ENCODE data around the gene BCAN.
"Not testable (repeated sequence)": the region's sequence is repeated elsewhere in the genome, so short reads cannot be mapped to it uniquely, and the experiment has no call there.

Gene BCAN

DNA sequence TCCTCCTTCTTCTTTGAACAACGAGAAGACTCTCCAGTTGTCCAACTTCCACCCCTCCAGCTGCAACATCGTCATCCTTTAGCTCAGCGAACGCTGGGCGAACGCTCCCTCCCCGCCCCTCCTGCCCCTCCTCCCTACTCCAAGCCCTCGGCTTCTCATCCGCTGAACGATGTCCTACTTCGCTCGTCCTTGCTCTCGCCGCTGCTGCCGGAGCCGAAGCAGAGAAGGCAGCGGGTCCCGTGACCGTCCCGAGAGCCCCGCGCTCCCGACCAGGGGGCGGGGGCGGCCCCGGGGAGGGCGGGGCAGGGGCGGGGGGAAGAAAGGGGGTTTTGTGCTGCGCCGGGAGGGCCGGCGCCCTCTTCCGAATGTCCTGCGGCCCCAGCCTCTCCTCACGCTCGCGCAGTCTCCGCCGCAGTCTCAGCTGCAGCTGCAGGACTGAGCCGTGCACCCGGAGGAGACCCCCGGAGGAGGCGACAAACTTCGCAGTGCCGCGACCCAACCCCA, at the start of gene BCAN:
TSS of gene BCAN (plus strand) at position 357 of the 504 bp plus-strand sequence. CDS start 3,938 bp downstream, outside the sequence.
- no peak for DNase-seq

- no peak for DNase-seq
Observed at GRCh38 chr1:156592158-156592909, 49.6 kb upstream of the BCAN start.

DNA sequence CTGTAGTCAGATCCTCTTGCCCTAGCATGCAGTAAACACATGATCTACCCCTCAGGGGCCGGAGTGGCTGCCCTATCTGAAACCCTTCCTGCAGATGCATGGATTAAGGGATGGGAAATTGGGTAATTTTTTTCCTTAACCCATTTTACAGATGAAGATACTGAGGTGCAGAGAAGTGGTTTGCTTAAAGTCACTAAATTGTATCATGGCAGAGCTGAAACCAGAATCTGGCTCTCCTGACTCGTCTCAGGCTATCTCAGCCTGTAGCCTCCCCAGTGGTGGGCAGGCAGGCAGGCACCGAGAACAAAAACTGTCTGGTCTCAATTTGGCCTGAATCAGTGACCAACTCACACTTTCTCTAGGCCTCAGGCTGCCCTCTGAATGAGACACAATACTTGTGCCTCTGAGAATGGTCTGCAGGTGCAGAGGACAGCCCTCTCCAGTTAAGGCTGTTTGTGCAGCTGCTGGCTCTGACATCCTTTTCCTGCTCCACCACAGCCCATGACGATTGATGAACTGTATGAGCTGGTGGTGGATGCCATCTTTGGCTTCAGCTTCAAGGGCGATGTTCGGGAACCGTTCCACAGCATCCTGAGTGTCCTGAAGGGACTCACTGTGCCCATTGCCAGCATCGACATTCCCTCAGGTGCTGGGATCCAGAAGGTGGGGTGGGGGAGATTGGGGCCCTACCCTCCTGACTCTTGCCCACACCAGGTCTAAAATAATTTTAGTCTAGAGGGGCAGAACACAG, 48.8 kb upstream of the BCAN start:
- peak; percentile 99 for DNase-seq

DNA sequence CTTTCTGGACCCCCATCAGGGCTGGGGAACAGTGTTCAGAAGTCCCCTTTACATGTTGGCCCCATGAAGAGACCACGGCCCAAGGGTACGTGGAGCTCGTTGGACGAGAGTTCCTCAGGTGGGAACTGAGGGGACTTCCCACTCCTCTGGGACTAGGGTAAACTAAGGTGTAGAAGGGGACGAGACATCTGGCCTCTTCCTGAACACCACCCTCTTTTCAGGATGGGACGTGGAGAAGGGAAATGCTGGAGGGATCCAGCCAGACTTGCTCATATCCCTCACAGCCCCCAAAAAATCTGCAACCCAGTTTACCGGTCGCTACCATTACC, 48.3 kb upstream of the BCAN start:
- DNase-seq: no peak

- DNase-seq: no peak
Observed at GRCh38 chr1:156594190-156594589, 47.7 kb upstream of the BCAN start.

DNA sequence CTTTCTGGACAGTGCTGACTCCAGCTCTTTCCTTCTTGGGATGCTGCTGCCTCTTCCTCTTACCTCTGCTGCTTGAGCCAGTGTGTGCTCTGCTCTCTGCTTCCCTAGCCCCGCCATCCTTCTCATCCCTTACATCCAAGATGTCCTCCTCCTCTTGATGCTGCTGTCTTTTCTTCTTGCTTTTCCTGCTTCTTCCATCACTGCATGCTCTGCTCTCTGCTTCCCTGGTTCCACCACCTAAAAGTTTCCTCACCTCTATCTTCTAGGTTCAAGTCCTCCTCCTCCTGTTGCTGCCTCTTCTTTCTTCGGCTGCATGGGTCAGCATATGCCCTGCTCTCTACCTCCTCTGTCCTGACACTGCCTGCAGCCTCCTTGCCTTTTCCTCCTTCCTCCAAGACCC, 46.9 kb upstream of the BCAN start:
- DNase-seq: no peak

- DNase-seq: no peak
Observed at GRCh38 chr1:156596426-156596825, 45.5 kb upstream of the BCAN start.

- DNase-seq: no peak
Observed at GRCh38 chr1:156598125-156598524, 43.8 kb upstream of the BCAN start.

DNA sequence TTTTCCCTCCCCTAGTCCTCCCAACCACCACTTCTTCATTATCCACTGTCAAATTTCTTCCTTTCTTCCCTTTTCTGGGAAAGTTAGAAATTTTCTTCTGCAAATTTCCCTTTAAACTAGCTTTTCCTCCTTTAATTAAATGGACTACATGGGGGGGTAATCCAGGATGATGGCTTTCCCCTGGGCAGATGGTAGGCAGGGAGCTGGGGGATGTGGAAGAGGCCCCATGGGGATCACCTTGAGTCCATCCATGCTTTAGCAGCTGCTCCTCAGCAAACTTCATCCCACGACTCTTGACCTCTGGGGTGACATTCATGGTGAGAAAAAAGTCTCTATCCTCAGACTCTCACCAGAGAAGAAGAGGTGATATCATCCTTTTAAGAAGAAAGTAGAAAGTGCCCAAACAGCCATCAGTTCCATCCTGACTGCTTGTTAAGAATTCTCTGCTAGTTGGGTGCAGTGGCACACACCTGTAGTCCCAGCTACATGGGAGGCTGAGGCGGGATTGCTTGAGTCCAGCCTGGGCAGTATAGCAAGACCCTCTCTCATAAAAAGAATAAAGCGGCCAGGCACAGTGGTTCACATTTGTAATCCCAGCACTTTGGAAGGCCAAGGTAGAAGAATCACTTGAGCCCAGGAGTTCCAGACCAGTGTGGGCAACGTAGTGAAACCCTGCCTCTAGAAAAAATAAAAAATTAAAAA, 43.0 kb upstream of the BCAN start:
- no peak for DNase-seq

DNA sequence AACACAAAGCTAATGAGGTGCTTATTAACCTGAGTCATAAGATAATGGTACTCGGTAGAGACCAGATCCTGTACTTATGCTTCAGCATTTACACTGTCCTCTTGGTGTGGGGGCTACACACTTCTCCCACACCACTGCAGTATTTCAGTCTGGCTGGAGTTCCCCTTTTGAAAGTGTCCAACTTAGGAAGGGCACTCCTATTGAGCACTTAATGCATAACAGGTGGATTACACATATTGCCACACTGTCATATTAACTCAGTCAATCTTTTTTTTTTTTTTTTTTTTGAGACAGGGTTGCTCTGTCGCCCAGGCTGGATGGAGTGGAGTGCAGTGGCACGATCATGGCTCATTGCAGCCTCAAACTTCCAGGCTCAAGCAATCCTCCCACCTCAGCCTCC, 42.1 kb upstream of the BCAN start:
- no peak for DNase-seq

- DNase-seq: no peak
Observed at GRCh38 chr1:156600733-156601121, 41.2 kb upstream of the BCAN start.

DNA sequence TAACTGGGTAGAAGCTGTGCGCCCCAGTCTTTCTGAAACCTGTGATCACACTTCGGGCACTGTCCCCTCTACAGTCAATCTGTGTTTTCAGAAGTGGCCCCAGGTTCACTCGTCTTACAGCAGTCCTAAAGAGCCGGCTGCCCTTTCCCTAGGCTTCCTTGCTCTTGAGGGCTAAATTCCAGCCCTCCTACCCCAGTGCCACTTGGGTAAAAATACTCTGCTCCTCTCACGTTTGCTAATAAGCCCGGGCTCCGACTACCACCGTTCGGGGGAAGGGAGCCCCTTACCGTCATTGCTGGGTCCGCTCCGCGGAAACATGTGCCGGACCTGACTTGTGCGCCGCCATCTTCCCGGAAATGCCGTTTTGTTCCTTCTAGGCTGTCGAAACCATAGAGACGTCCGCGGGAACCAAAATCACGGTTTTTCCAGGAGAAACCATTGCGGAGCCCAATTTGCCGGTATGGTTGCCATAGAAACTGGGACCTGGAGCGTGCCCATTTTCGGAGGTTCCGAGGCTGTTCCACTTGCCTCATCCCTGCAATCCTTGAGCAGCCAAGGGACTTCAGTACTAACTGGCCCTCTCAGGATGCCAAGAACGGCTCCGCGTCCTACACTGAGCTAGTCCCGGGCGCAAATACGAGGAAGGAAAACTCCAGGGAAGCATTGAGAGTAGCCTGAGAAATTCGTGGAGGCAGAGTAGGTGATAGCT, 40.6 kb upstream of the BCAN start, which contains the start of gene GPATCH4:
TSS of gene GPATCH4 (minus strand) at position 358 of the 709 bp plus-strand sequence.
- peak; percentile 90 to 93 for DNase-seq

DNA sequence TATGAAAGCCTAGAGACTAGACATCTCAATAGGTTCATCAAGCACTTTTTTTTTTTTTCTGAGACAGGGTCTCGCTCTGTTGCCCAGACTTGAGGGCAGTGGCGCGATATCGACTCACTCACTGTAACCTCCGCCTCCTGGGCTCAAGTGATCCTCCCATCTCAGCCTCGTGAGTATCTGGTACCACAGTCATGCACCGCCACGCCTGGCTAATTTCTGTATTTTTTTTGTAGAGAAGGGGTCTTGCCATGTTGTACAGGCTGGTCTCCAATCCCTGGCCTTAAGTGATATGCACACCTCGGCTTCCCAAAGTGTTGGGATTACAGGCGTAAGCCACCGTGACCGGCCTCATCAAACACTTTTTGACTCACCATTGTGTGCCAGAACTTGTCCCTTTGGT, 40.0 kb upstream of the BCAN start:
- peak; percentile 64 to 66 for DNase-seq

- DNase-seq: peak in 1 of 2 experiments; percentile 39
Observed at GRCh38 chr1:156602557-156602993, 39.3 kb upstream of the BCAN start.

GRCh38 chr1:156607344-156607743, 34.6 kb upstream of the BCAN start:
- not testable (repeated sequence) for DNase-seq

DNA sequence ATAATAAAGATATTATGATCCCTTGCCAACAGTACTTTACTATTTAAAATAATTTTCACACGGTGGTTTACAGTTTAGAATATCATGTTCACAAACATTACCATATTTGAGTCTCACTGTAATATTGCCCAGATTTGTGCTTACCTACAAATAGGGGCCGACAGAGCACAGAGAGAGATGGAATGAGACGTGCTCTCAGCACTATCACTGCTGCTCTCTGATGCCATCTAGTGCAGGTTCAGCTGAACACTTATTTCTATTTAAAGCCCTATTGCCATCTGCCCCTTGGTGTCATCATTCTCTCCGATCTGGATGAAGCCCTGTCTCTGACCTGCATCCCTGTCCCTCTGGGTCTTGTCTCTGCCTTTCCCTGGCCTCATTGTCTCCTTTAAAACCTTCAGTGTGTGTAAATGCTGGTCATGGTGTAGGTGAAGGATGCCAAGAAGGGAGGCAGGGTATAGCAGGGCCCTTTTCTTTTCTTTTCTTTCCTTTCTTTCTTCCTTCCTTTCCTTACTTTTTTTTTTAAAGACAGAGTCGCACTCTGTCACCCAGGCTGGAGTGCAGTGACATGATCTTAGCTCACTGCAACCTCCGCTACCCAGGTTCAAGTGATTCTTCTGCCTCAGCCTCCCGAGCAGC, 33.8 kb upstream of the BCAN start:
- DNase-seq: peak; percentile 95

DNA sequence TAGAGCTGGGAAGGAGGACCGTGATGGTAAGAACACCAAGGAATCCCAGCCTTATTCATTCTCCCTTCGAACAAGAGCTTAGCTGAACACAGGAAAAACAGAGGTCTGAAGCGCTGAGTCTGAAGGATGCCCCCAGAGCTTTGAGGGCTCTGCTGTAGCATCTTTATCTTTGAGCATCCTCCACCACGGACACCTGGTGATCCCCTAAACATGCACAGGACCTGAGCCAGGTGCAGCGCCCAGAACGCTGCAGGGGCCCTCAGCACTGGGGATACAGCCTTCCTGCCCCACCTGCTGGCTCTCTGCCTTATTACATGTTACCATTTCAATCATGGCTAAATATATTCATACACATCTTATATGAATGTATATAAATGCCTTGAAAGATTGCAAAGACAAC, 32.9 kb upstream of the BCAN start:
- DNase-seq: peak; percentile 65 to 87

- not testable (repeated sequence) for DNase-seq
Observed at GRCh38 chr1:156610072-156610471, 31.8 kb upstream of the BCAN start.

DNA sequence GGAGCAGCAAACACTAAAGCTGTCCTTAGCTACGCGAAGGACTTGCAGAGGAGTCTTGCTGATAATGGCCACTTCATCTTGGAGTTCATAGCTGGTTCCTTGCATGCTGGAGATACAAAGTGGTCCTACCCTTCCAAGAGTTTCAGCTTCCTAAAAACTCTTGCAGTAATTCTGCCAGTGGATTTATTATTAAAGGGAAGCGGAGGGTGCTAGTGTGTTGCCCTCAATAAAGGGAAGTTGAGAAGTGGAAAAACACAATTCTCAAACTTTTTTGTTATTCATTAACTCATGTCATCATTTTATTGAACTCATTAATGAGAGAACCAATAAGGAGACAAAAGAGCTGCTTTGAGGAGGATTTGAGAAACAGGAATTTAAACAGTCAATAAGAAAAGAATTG, 29.3 kb upstream of the BCAN start:
- DNase-seq: no peak

GRCh38 chr1:156615946-156616345, 26.0 kb upstream of the BCAN start:
- DNase-seq: peak in 1 of 2 experiments; percentile 38

- DNase-seq: peak; percentile 89 to 91
Observed at GRCh38 chr1:156616463-156616862, 25.5 kb upstream of the BCAN start.
